HepG2 (cell line): ENCODE data around the gene DPH2. TPM values are rescaled to one million over a fixed set of nuclear protein-coding genes. Genes with fewer than 3 reads are reported as not detected.

ENCODE experiments used
- ETV5 ChIP-seq: IDR thresholded peaks from 2 replicates; pipeline ENCODE4 v1.6.1; 2018; ENCODE audit warnings: missing biosample characterization, missing genetic modification reagents, inconsistent platforms, borderline replicate concordance
- FLYWCH1 ChIP-seq: sonication (generic); formaldehyde crosslinking; IDR thresholded peaks from 2 replicates; pipeline ENCODE4 v1.8.1; 2023; ENCODE audit warnings: mild to moderate bottlenecking, missing genetic modification reagents
- MAZ ChIP-seq, 2 experiments: sonication (generic) in 1 of 2; formaldehyde crosslinking in 1 of 2; IDR thresholded peaks; 2 replicates each; pipeline versions ENCODE4 v1.5.0 to v1.6.1; 2012 to 2020; ENCODE audit warnings: low read depth in 2 of 2, mild to moderate bottlenecking in 2 of 2, borderline replicate concordance in 1 of 2, improper control_type of control experiment in 1 of 2, low read length in 1 of 2, missing genetic modification reagents in 1 of 2, moderate library complexity in 1 of 2
- MIXL1 ChIP-seq: IDR thresholded peaks from 2 replicates; pipeline ENCODE4 v1.6.1; 2016
- NCOA5 ChIP-seq: sonication (generic); formaldehyde crosslinking; IDR thresholded peaks from 2 replicates; pipeline ENCODE4 v1.4.0; 2020; ENCODE audit warnings: missing genetic modification reagents
- SAFB2 ChIP-seq: sonication (generic); formaldehyde crosslinking; IDR thresholded peaks from 2 replicates; pipeline ENCODE4 v1.5.1; 2020; ENCODE audit warnings: missing genetic modification reagents, low read depth, mild to moderate bottlenecking, borderline replicate concordance
- TGIF2 ChIP-seq: IDR thresholded peaks from 2 replicates; pipeline ENCODE4 v1.6.1; 2016; ENCODE audit warnings: control low read depth, missing compliant biosample characterization
- TOE1 ChIP-seq: sonication (generic); formaldehyde crosslinking; IDR thresholded peaks from 2 replicates; pipeline ENCODE4 v1.4.0; 2020; ENCODE audit warnings: mild to moderate bottlenecking, missing genetic modification reagents
- WIZ ChIP-seq: sonication (generic); formaldehyde crosslinking; IDR thresholded peaks from 2 replicates; pipeline ENCODE4 v1.5.1; 2020; ENCODE audit warnings: mild to moderate bottlenecking, missing genetic modification reagents
- ZBTB38 ChIP-seq: sonication (generic); formaldehyde crosslinking; IDR thresholded peaks from 2 replicates; pipeline ENCODE4 v1.5.1; 2020; ENCODE audit warnings: mild to moderate bottlenecking, missing genetic modification reagents
- ZFP62 ChIP-seq: sonication (generic); formaldehyde crosslinking; IDR thresholded peaks from 2 replicates; pipeline ENCODE4 v1.4.0; 2020; ENCODE audit warnings: missing genetic modification reagents
- ZNF317 ChIP-seq: sonication (generic); formaldehyde crosslinking; IDR thresholded peaks from 2 replicates; pipeline ENCODE4 v1.5.0; 2020; ENCODE audit warnings: mild to moderate bottlenecking, missing genetic modification reagents
- ZNF337 ChIP-seq: sonication (generic); formaldehyde crosslinking; IDR thresholded peaks from 2 replicates; pipeline ENCODE4 v1.5.1; 2020; ENCODE audit warnings: missing genetic modification reagents, low read depth, mild to moderate bottlenecking, borderline replicate concordance
- ZNF547 ChIP-seq: sonication (generic); formaldehyde crosslinking; IDR thresholded peaks from 2 replicates; pipeline ENCODE4 v1.5.1; 2020; ENCODE audit warnings: mild to moderate bottlenecking, missing genetic modification reagents
- ZNF777 ChIP-seq: sonication (generic); formaldehyde crosslinking; IDR thresholded peaks from 2 replicates; pipeline ENCODE4 v1.4.0; 2020; ENCODE audit warnings: missing genetic modification reagents
- ZSCAN29 ChIP-seq: sonication (generic); formaldehyde crosslinking; conservative IDR thresholded peaks from 2 replicates; pipeline ENCODE4 v1.4.0; 2020; ENCODE audit warnings: mild to moderate bottlenecking, missing genetic modification reagents
- polyA plus RNA-seq, 8 experiments: library from polyadenylated mRNA; depleted of rRNA in 3 of 8; stranded (reverse) in 7 of 8; unstranded in 1 of 8; fragments of >200 nt; fragmentation: Illumina TruSeq in 4 of 8; extraction: Trizol in 4 of 8; gene quantifications; 2 replicates each; pipeline versions ENCODE4 v1.2.1 to v1.2.3, GENCODE V29; 2011 to 2016; ENCODE audit warnings: low read depth in 4 of 8, missing spikeins in 1 of 8, mixed read lengths in 1 of 8; ENCODE audit not compliant: insufficient read depth in 1 of 8
- total RNA-seq, 5 experiments: library from RNA; depleted of rRNA; stranded (reverse); fragments of >200 nt; fragmentation: Illumina TruSeq; extraction: Trizol; gene quantifications; 2 replicates each; pipeline ENCODE4 v1.2.3, GENCODE V29; 2016; ENCODE audit warnings: low read depth in 1 of 5
- TF ChIP-seq, protein P1 (sequence below), 2 experiments: sonication (generic) in 1 of 2; formaldehyde crosslinking in 1 of 2; IDR thresholded peaks; 2 replicates each; pipeline versions ENCODE4 v1.5.1 to v1.6.1; 2011 to 2020; ENCODE audit warnings: borderline replicate concordance in 1 of 2, low read depth in 1 of 2, low read length in 1 of 2, mild to moderate bottlenecking in 1 of 2, missing genetic modification reagents in 1 of 2, moderate library complexity in 1 of 2
- TF ChIP-seq, protein P2 (sequence below): sonication (generic); formaldehyde crosslinking; IDR thresholded peaks from 2 replicates; pipeline ENCODE4 v1.4.0; 2020; ENCODE audit warnings: missing genetic modification reagents
- TF ChIP-seq, protein P3 (sequence below): sonication (generic); formaldehyde crosslinking; IDR thresholded peaks from 2 replicates; pipeline ENCODE4 v1.5.0; 2020; ENCODE audit warnings: mild to moderate bottlenecking, missing genetic modification reagents, borderline replicate concordance

The DPH2 gene
- total and polyA plus RNA-seq, 2 of the 13 experiments (the other 11 are each of a cell fraction or from before 2014, with no cell fraction given) = 32.2 to 38.3 TPM

DNA sequence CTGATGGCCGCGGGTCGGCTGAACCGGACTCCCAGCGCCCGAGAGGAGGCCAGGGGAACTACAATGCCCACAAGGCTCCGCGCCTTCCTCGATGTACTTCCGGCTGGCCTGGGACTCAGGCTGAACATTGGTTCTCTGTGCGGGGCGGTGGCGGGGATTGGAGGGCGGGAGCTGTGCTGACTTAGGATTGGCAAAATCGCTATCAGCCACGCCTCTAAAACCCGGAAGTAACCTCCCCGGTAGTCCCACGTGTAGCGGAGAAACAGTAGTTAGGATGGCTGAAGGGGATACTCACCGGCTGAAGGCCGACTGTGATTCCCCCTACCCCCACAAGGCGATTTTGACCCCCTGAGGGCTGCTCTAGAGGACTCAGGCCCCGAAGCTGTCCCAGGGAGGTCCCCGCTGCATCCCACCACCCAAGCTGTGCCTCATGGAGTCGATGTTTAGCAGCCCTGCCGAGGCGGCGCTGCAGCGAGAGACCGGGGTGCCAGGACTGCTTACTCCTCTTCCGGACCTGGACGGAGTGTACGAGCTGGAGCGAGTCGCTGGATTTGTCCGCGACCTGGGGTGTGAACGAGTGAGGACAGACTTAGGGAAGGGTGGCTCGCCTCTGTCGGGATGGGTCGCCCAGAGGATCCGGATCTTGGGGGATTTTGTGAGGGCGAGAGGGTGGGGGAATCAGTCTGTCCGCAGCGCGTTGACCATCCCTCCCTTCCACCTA lies at the start of gene DPH2 (continued):
- TF ChIP-seq, protein P1, sequence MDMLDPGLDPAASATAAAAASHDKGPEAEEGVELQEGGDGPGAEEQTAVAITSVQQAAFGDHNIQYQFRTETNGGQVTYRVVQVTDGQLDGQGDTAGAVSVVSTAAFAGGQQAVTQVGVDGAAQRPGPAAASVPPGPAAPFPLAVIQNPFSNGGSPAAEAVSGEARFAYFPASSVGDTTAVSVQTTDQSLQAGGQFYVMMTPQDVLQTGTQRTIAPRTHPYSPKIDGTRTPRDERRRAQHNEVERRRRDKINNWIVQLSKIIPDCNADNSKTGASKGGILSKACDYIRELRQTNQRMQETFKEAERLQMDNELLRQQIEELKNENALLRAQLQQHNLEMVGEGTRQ (IDR thresholded peaks at IDR 0.05; ENCODE audit: low read depth, low read length) = peak; percentile 56; the same call in 1 of the 2 replicates
- TF ChIP-seq, protein P1 (CRISPR knock-in tag; IDR thresholded peaks at IDR 0.05; ENCODE audit: borderline replicate concordance) = 0 out of 2 replicates have a peak, but pooled peaks have one; percentile 19
- TF ChIP-seq WIZ (CRISPR knock-in tag) (no peak), ZNF317 (no peak), NCOA5 (CRISPR knock-in tag) (no peak), ZNF777 (CRISPR knock-in tag) (0 out of 2 replicates have a peak, but pooled peaks have one; percentile 32), MAZ (IDR thresholded peaks at IDR 0.05; ENCODE audit: borderline replicate concordance, low read depth, low read length) (no peak), MAZ (CRISPR knock-in tag; IDR thresholded peaks at IDR 0.05; ENCODE audit: low read depth) (0 out of 2 replicates have a peak, but pooled peaks have one; percentile 1), ZNF547 (no peak), SAFB2 (CRISPR knock-in tag) (no peak), ZFP62 (CRISPR knock-in tag) (no peak), TGIF2 (0 out of 2 replicates have a peak, but pooled peaks have one; percentile 58), MIXL1 (CRISPR knock-in tag) (no peak; the same call in 1 of the 2 replicates), ZBTB38 (no peak), ZSCAN29 (CRISPR knock-in tag) (no peak), ETV5 (0 out of 2 replicates have a peak, but pooled peaks have one; percentile 5), FLYWCH1 (CRISPR knock-in tag) (no peak), TOE1 (no peak), ZNF337 (CRISPR knock-in tag) (no peak)
- TF ChIP-seq, protein P2, sequence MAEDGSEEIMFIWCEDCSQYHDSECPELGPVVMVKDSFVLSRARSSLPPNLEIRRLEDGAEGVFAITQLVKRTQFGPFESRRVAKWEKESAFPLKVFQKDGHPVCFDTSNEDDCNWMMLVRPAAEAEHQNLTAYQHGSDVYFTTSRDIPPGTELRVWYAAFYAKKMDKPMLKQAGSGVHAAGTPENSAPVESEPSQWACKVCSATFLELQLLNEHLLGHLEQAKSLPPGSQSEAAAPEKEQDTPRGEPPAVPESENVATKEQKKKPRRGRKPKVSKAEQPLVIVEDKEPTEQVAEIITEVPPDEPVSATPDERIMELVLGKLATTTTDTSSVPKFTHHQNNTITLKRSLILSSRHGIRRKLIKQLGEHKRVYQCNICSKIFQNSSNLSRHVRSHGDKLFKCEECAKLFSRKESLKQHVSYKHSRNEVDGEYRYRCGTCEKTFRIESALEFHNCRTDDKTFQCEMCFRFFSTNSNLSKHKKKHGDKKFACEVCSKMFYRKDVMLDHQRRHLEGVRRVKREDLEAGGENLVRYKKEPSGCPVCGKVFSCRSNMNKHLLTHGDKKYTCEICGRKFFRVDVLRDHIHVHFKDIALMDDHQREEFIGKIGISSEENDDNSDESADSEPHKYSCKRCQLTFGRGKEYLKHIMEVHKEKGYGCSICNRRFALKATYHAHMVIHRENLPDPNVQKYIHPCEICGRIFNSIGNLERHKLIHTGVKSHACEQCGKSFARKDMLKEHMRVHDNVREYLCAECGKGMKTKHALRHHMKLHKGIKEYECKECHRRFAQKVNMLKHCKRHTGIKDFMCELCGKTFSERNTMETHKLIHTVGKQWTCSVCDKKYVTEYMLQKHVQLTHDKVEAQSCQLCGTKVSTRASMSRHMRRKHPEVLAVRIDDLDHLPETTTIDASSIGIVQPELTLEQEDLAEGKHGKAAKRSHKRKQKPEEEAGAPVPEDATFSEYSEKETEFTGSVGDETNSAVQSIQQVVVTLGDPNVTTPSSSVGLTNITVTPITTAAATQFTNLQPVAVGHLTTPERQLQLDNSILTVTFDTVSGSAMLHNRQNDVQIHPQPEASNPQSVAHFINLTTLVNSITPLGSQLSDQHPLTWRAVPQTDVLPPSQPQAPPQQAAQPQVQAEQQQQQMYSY = no peak
- TF ChIP-seq, protein P3, sequence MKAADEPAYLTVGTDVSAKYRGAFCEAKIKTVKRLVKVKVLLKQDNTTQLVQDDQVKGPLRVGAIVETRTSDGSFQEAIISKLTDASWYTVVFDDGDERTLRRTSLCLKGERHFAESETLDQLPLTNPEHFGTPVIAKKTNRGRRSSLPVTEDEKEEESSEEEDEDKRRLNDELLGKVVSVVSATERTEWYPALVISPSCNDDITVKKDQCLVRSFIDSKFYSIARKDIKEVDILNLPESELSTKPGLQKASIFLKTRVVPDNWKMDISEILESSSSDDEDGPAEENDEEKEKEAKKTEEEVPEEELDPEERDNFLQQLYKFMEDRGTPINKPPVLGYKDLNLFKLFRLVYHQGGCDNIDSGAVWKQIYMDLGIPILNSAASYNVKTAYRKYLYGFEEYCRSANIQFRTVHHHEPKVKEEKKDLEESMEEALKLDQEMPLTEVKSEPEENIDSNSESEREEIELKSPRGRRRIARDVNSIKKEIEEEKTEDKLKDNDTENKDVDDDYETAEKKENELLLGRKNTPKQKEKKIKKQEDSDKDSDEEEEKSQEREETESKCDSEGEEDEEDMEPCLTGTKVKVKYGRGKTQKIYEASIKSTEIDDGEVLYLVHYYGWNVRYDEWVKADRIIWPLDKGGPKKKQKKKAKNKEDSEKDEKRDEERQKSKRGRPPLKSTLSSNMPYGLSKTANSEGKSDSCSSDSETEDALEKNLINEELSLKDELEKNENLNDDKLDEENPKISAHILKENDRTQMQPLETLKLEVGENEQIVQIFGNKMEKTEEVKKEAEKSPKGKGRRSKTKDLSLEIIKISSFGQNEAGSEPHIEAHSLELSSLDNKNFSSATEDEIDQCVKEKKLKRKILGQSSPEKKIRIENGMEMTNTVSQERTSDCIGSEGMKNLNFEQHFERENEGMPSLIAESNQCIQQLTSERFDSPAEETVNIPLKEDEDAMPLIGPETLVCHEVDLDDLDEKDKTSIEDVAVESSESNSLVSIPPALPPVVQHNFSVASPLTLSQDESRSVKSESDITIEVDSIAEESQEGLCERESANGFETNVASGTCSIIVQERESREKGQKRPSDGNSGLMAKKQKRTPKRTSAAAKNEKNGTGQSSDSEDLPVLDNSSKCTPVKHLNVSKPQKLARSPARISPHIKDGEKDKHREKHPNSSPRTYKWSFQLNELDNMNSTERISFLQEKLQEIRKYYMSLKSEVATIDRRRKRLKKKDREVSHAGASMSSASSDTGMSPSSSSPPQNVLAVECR (CRISPR knock-in tag) = peak; percentile 97
